ENCODE results near the gene FAM216B. TPM values are rescaled to one million over a fixed set of nuclear protein-coding genes. Genes with fewer than 3 reads are reported as not detected.
"Not testable (repeated sequence)": the region's sequence is repeated elsewhere in the genome, so short reads cannot be mapped to it uniquely, and the experiment has no call there.

Gene FAM216B
- polyA plus RNA-seq, 1 donor (not counting 4 experiments of a cell fraction or from before 2014, with no cell fraction given), result not detected

DNA sequence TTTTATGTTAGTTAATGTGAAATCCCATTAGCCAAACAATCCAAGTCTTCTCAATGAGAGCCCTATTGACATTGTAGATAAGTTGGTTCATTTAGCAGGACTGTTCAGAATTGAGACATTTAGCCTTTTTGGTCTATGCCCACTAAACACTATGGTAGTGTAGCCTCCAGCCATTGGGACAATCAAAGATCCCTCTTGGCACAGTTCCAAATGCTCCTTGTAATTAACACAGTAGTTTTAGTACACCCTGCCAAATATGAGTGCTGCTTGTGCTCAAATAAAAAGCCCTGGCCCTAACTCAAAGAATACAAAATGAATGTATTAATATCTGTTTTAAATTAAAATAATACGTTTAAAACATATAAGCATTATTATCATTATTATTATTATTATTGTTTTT is 15.4 kb upstream of the FAM216B start:
- Histone ChIP-seq H3K4me2 (ENCODE audit: control insufficient read depth, extremely low read depth, insufficient read depth, low read depth, low read length) (no peak overlapping the region), H2AFZ (ENCODE audit: control insufficient read depth, low read length) (no peak overlapping the region), H3K4me3 (ENCODE audit: control insufficient read depth in 2 of 3, extremely low read depth in 1 of 3, insufficient read depth in 2 of 3, low read depth in 1 of 3, low read length in 3 of 3) (no peak overlapping the region), H3K9me3 (ENCODE audit: control insufficient read depth, low read depth, low read length) (no peaks in the 10 kb centered on the region), H3K4me1 (ENCODE audit: control insufficient read depth, extremely low read depth, insufficient read depth, low read length) (peaks cover 8% of the 10 kb centered on the region), H4K20me1 (ENCODE audit: control insufficient read depth, extremely low read depth, insufficient read depth, low read length) (no peaks in the 10 kb centered on the region), H3K79me2 (ENCODE audit: control insufficient read depth, insufficient read depth, low read length) (no peaks in the 10 kb centered on the region), H3K27me3 (ENCODE audit: control insufficient read depth, extremely low read depth, insufficient read depth, low read length) (no peaks in the 10 kb centered on the region), H3K9me1 (ENCODE audit: control insufficient read depth, extremely low read depth, insufficient read depth, low read length) (no peaks in the 10 kb centered on the region), H3K27ac (ENCODE audit: control insufficient read depth, insufficient read depth, low read length) (no peak overlapping the region), H3K9ac (ENCODE audit: control insufficient read depth, extremely low read depth, insufficient read depth, low read length) (no peak overlapping the region), H3K36me3 (ENCODE audit: control insufficient read depth in 2 of 2, extremely low read depth in 1 of 2, insufficient read depth in 2 of 2, low read length in 2 of 2) (no peaks in the 10 kb centered on the region)
- no peak for TF ChIP-seq EZH2 (IDR thresholded peaks at IDR 0.05; ENCODE audit: low read length)
- no peak for TF ChIP-seq CTCF (optimal IDR thresholded peaks at IDR 0.05 in 1 of 3, IDR thresholded peaks at IDR 0.05 in 1 of 3, conservative IDR thresholded peaks at IDR 0.05 in 1 of 3; ENCODE audit: extremely low read depth in 1 of 3, insufficient read depth in 2 of 3, low read length in 3 of 3)
- dilution Hi-C loops (cut with MboI; ENCODE audit: extremely low pct_ligation_motif_present, low sequenced_read_pairs), result no loop called here
- no peak for DNase-seq (ENCODE audit: low read depth, low spot score)
- FAIRE-seq, result no peak

- TF ChIP-seq CTCF (optimal IDR thresholded peaks at IDR 0.05 in 1 of 3, IDR thresholded peaks at IDR 0.05 in 1 of 3, conservative IDR thresholded peaks at IDR 0.05 in 1 of 3; ENCODE audit: extremely low read depth in 1 of 3, insufficient read depth in 2 of 3, low read length in 3 of 3) (no peak), EZH2 (IDR thresholded peaks at IDR 0.05; ENCODE audit: low read length) (no peak)
These were observed 11.7 kb upstream of the FAM216B start for GRCh38 chr13:42769650-42770049.

GRCh38 chr13:42776558-42776957 is 4.8 kb upstream of the FAM216B start:
- H3K79me2 ChIP-seq (ENCODE audit: control insufficient read depth, insufficient read depth, low read length); H3K9me1 ChIP-seq (ENCODE audit: control insufficient read depth, extremely low read depth, insufficient read depth, low read length); DNase-seq (ENCODE audit: low read depth, low spot score); H3K27ac ChIP-seq (ENCODE audit: control insufficient read depth, insufficient read depth, low read length); H3K27me3 ChIP-seq (ENCODE audit: control insufficient read depth, extremely low read depth, insufficient read depth, low read length); H3K9ac ChIP-seq (ENCODE audit: control insufficient read depth, extremely low read depth, insufficient read depth, low read length); H4K20me1 ChIP-seq (ENCODE audit: control insufficient read depth, extremely low read depth, insufficient read depth, low read length); H3K4me3 ChIP-seq (ENCODE audit: control insufficient read depth in 2 of 3, extremely low read depth in 1 of 3, insufficient read depth in 2 of 3, low read depth in 1 of 3, low read length in 3 of 3); dilution Hi-C loops (cut with MboI; ENCODE audit: extremely low pct_ligation_motif_present, low sequenced_read_pairs); H2AFZ ChIP-seq (ENCODE audit: control insufficient read depth, low read length); H3K9me3 ChIP-seq (ENCODE audit: control insufficient read depth, low read depth, low read length); H3K36me3 ChIP-seq (ENCODE audit: control insufficient read depth in 2 of 2, extremely low read depth in 1 of 2, insufficient read depth in 2 of 2, low read length in 2 of 2); H3K4me2 ChIP-seq (ENCODE audit: control insufficient read depth, extremely low read depth, insufficient read depth, low read depth, low read length); FAIRE-seq; H3K4me1 ChIP-seq (ENCODE audit: control insufficient read depth, extremely low read depth, insufficient read depth, low read length): not testable (repeated sequence)

More at GRCh38 chr13:42769650-42770049, 11.7 kb upstream of the FAM216B start:
- no peak overlapping the region for H2AFZ ChIP-seq (ENCODE audit: control insufficient read depth, low read length)
- H3K9me1 ChIP-seq (ENCODE audit: control insufficient read depth, extremely low read depth, insufficient read depth, low read length), result no peaks in the 10 kb centered on the region
- no peaks in the 10 kb centered on the region for H4K20me1 ChIP-seq (ENCODE audit: control insufficient read depth, extremely low read depth, insufficient read depth, low read length)
- no peaks in the 10 kb centered on the region for H3K36me3 ChIP-seq (ENCODE audit: control insufficient read depth in 2 of 2, extremely low read depth in 1 of 2, insufficient read depth in 2 of 2, low read length in 2 of 2)
- H3K4me3 ChIP-seq (ENCODE audit: control insufficient read depth in 2 of 3, extremely low read depth in 1 of 3, insufficient read depth in 2 of 3, low read depth in 1 of 3, low read length in 3 of 3), result no peak overlapping the region
- H3K27me3 ChIP-seq (ENCODE audit: control insufficient read depth, extremely low read depth, insufficient read depth, low read length), result no peaks in the 10 kb centered on the region
- H3K27ac ChIP-seq (ENCODE audit: control insufficient read depth, insufficient read depth, low read length), result no peak overlapping the region
- H3K9me3 ChIP-seq (ENCODE audit: control insufficient read depth, low read depth, low read length), result no peaks in the 10 kb centered on the region
- DNase-seq (ENCODE audit: low read depth, low spot score) (no peak), FAIRE-seq (no peak)
- no peaks in the 10 kb centered on the region for H3K79me2 ChIP-seq (ENCODE audit: control insufficient read depth, insufficient read depth, low read length)
- H3K9ac ChIP-seq (ENCODE audit: control insufficient read depth, extremely low read depth, insufficient read depth, low read length), result no peak overlapping the region
- dilution Hi-C loops (cut with MboI; ENCODE audit: extremely low pct_ligation_motif_present, low sequenced_read_pairs), result no loop called here
- no peak overlapping the region for H3K4me2 ChIP-seq (ENCODE audit: control insufficient read depth, extremely low read depth, insufficient read depth, low read depth, low read length)
- no peaks in the 10 kb centered on the region for H3K4me1 ChIP-seq (ENCODE audit: control insufficient read depth, extremely low read depth, insufficient read depth, low read length)

Measured in keratinocyte (primary cell).